HEK293 (cell line): ENCODE data around the gene S100A7.

Source experiments
- ATF2 ChIP-seq: fragments of 450-650 bp; formaldehyde crosslinking; IDR thresholded peaks from 2 replicates; pipeline ENCODE4 v1.5.1; 2016; ENCODE audit warnings: missing biosample characterization, missing genetic modification characterization, low read depth
- CTCF ChIP-seq: fragments of 450-650 bp; formaldehyde crosslinking; IDR thresholded peaks from 2 replicates; pipeline ENCODE4 v1.5.1; 2016; ENCODE audit warnings: missing biosample characterization, missing genetic modification characterization
- GLIS1 ChIP-seq: fragments of 450-650 bp; formaldehyde crosslinking; IDR thresholded peaks from 2 replicates; pipeline ENCODE4 v1.5.1; 2016; ENCODE audit warnings: missing biosample characterization, missing genetic modification characterization
- HOXA7 ChIP-seq: sonication (generic); formaldehyde crosslinking; IDR thresholded peaks from 2 replicates; pipeline ENCODE4 v1.8.1; 2022; ENCODE audit warnings: missing genetic modification reagents, borderline replicate concordance
- HOXC10 ChIP-seq: sonication (generic); formaldehyde crosslinking; IDR thresholded peaks from 2 replicates; pipeline ENCODE4 v1.8.1; 2023; ENCODE audit warnings: mild to moderate bottlenecking, missing genetic modification reagents
- IKZF3 ChIP-seq: fragments of 450-650 bp; IDR thresholded peaks from 2 replicates; pipeline ENCODE4 v1.5.0; 2018; ENCODE audit warnings: missing biosample characterization, mild to moderate bottlenecking, missing genetic modification characterization, moderate library complexity
- KLF9 ChIP-seq: fragments of 450-650 bp; formaldehyde crosslinking; IDR thresholded peaks from 2 replicates; pipeline ENCODE4 v1.5.1; 2016; ENCODE audit warnings: missing biosample characterization, missing genetic modification characterization, low read depth
- PRDM1 ChIP-seq: fragments of 450-650 bp; formaldehyde crosslinking; IDR thresholded peaks from 2 replicates; pipeline ENCODE4; 2016; ENCODE audit warnings: missing biosample characterization, missing genetic modification characterization
- PRDM10 ChIP-seq: fragments of 450-650 bp; formaldehyde crosslinking; IDR thresholded peaks from 2 replicates; pipeline ENCODE4 v1.5.1; 2016; ENCODE audit warnings: missing biosample characterization, missing genetic modification characterization
- SP3 ChIP-seq: fragments of 450-650 bp; formaldehyde crosslinking; IDR thresholded peaks from 2 replicates; pipeline ENCODE4 v1.5.1; 2016; ENCODE audit warnings: missing biosample characterization, missing genetic modification characterization
- WT1 ChIP-seq: fragments of 450-650 bp; formaldehyde crosslinking; IDR thresholded peaks from 2 replicates; pipeline ENCODE4 v1.5.1; 2016; ENCODE audit warnings: missing biosample characterization, missing genetic modification characterization
- ZBTB21 ChIP-seq: fragments of 450-650 bp; formaldehyde crosslinking; IDR thresholded peaks from 2 replicates; pipeline ENCODE4 v1.5.1; 2017; ENCODE audit warnings: missing biosample characterization, missing genetic modification characterization
- ZFHX2 ChIP-seq: fragments of 450-650 bp; formaldehyde crosslinking; conservative IDR thresholded peaks from 2 replicates; pipeline ENCODE4 v1.5.1; 2016; ENCODE audit warnings: missing biosample characterization, missing genetic modification characterization
- ZNF18 ChIP-seq: fragments of 450-650 bp; formaldehyde crosslinking; IDR thresholded peaks from 2 replicates; pipeline ENCODE4 v1.5.1; 2016; ENCODE audit warnings: missing biosample characterization, missing genetic modification characterization
- ZNF2 ChIP-seq: fragments of 450-650 bp; formaldehyde crosslinking; IDR thresholded peaks from 2 replicates; pipeline ENCODE4 v1.5.1; 2016; ENCODE audit warnings: missing biosample characterization, missing genetic modification characterization
- ZNF221 ChIP-seq: fragments of 450-650 bp; formaldehyde crosslinking; IDR thresholded peaks from 2 replicates; pipeline ENCODE4 v1.5.1; 2017; ENCODE audit warnings: missing biosample characterization, missing genetic modification characterization, borderline replicate concordance
- ZNF274 ChIP-seq, 2 experiments: fragments of 200-500 bp in 1 of 2; fragments of 450-650 bp in 1 of 2; sonication (Bioruptor generic) in 1 of 2; formaldehyde crosslinking in 1 of 2; IDR thresholded peaks; 2 replicates each; pipeline versions ENCODE4 v1.5.1 to v1.6.1; 2014 to 2016; ENCODE audit warnings: borderline replicate concordance in 1 of 2, inconsistent platforms in 1 of 2, low read length in 1 of 2, missing biosample characterization in 1 of 2, missing genetic modification characterization in 1 of 2
- ZNF311 ChIP-seq: fragments of 450-650 bp; formaldehyde crosslinking; IDR thresholded peaks from 2 replicates; pipeline ENCODE4 v1.5.1; 2017; ENCODE audit warnings: missing biosample characterization, missing genetic modification characterization, borderline replicate concordance
- ZNF335 ChIP-seq: fragments of 450-650 bp; formaldehyde crosslinking; conservative IDR thresholded peaks from 2 replicates; pipeline ENCODE4 v1.5.1; 2016; ENCODE audit warnings: missing biosample characterization, missing genetic modification characterization
- ZNF37A ChIP-seq: fragments of 450-650 bp; IDR thresholded peaks from 2 replicates; pipeline ENCODE4 v1.5.1; 2018; ENCODE audit warnings: missing biosample characterization, missing genetic modification characterization
- ZNF423 ChIP-seq: fragments of 450-650 bp; formaldehyde crosslinking; IDR thresholded peaks from 2 replicates; pipeline ENCODE4 v1.5.1; 2016; ENCODE audit warnings: missing biosample characterization, missing genetic modification characterization
- ZNF449 ChIP-seq: fragments of 450-650 bp; formaldehyde crosslinking; IDR thresholded peaks from 2 replicates; pipeline ENCODE4 v1.5.1; 2017; ENCODE audit warnings: missing biosample characterization, mild to moderate bottlenecking, missing genetic modification characterization, moderate library complexity
- ZNF48 ChIP-seq: fragments of 450-650 bp; formaldehyde crosslinking; IDR thresholded peaks from 2 replicates; pipeline ENCODE4 v1.5.1; 2016; ENCODE audit warnings: missing biosample characterization, missing genetic modification characterization
- ZNF530 ChIP-seq: fragments of 450-650 bp; formaldehyde crosslinking; IDR thresholded peaks from 2 replicates; pipeline ENCODE4 v1.5.1; 2016; ENCODE audit warnings: low read depth, missing biosample characterization, missing genetic modification characterization
- ZNF549 ChIP-seq: fragments of 450-650 bp; IDR thresholded peaks from 2 replicates; pipeline ENCODE4 v1.5.1; 2018; ENCODE audit warnings: missing biosample characterization, missing genetic modification characterization, mild to moderate bottlenecking, inconsistent platforms, moderate library complexity
- ZNF571 ChIP-seq: fragments of 450-650 bp; formaldehyde crosslinking; IDR thresholded peaks from 2 replicates; pipeline ENCODE4 v1.5.0; 2017; ENCODE audit warnings: missing biosample characterization, missing genetic modification characterization
- ZSCAN18 ChIP-seq: fragments of 450-650 bp; formaldehyde crosslinking; IDR thresholded peaks from 2 replicates; pipeline ENCODE4 v1.5.1; 2016; ENCODE audit warnings: missing biosample characterization, missing genetic modification characterization
- ZSCAN4 ChIP-seq: fragments of 450-650 bp; formaldehyde crosslinking; IDR thresholded peaks from 2 replicates; pipeline ENCODE4 v1.5.1; 2017; ENCODE audit warnings: missing biosample characterization, missing genetic modification characterization

The S100A7 gene

GRCh38 chr1:153494976-153495535, 34.6 kb upstream of the S100A7 start (continued):
- TF ChIP-seq CTCF (tag by site-specific recombination): peak; percentile 92
- no peak for TF ChIP-seq ZNF549 (tag by site-specific recombination)
- TF ChIP-seq ZBTB21 (tag by site-specific recombination): no peak
- TF ChIP-seq ZNF2 (tag by site-specific recombination): peak; percentile 69; the same call in 1 of the 2 replicates
- TF ChIP-seq ZNF274 (IDR thresholded peaks at IDR 0.05; ENCODE audit: low read length): no peak
- no peak for TF ChIP-seq ZNF274 (tag by site-specific recombination; IDR thresholded peaks at IDR 0.05; ENCODE audit: borderline replicate concordance)
- TF ChIP-seq ZSCAN4 (tag by site-specific recombination): no peak
- TF ChIP-seq ATF2 (tag by site-specific recombination): no peak
- TF ChIP-seq GLIS1: no peak
- no peak for TF ChIP-seq ZNF335 (tag by site-specific recombination)
- no peak for TF ChIP-seq ZNF423
- TF ChIP-seq KLF9 (tag by site-specific recombination): peak; percentile 69
- no peak for TF ChIP-seq ZNF530 (tag by site-specific recombination)
- TF ChIP-seq ZNF571 (tag by site-specific recombination): no peak
- TF ChIP-seq WT1 (tag by site-specific recombination): no peak
- no peak for TF ChIP-seq ZNF18 (tag by site-specific recombination)
- no peak for TF ChIP-seq ZNF221 (tag by site-specific recombination)
- peak; percentile 98 for TF ChIP-seq PRDM10 (tag by site-specific recombination)
- TF ChIP-seq HOXA7 (CRISPR knock-in tag): no peak
- TF ChIP-seq SP3: peak; percentile 56
- no peak for TF ChIP-seq HOXC10 (CRISPR knock-in tag)
- TF ChIP-seq ZFHX2 (tag by site-specific recombination): 0 out of 2 replicates have a peak, but pooled peaks have one; percentile 4
- TF ChIP-seq ZNF311 (tag by site-specific recombination): no peak
- TF ChIP-seq ZNF48: no peak
- TF ChIP-seq IKZF3 (tag by site-specific recombination): no peak
- 0 out of 2 replicates have a peak, but pooled peaks have one; percentile 36 for TF ChIP-seq PRDM1 (tag by site-specific recombination)
- TF ChIP-seq ZNF37A (tag by site-specific recombination): no peak
- TF ChIP-seq ZSCAN18 (tag by site-specific recombination): no peak
- TF ChIP-seq ZNF449 (tag by site-specific recombination): no peak
